RWPE1 (cell line): ENCODE results near the gene ZNF235.

Source experiments
- CTCF ChIA-PET: fragments of 350-600 bp; sonication (Branson Sonifier 250); formaldehyde crosslinking; extraction: SDS; loops from one replicate; lab custom pipeline; 2021; lab: Yijun Ruan, JAX
- POLR2A ChIA-PET: fragments of 400-600 bp; formaldehyde crosslinking; extraction: SDS; loops from one replicate; lab custom pipeline; 2020; ENCODE audit warnings: antibody characterized with exemption; ENCODE audit not compliant: low non-redundant PET; lab: Yijun Ruan, JAX
- DNase-seq: peaks from one replicate; pipeline ENCODE4 v3.0.0; 2012; ENCODE audit warnings: low spot score
- H3K27ac ChIP-seq: fragments of 450-650 bp; 2 replicates; pipeline ENCODE4 v1.5.1; 2017
- CTCF ChIP-seq: fragments of 450-650 bp; conservative IDR thresholded peaks from 2 replicates; pipeline ENCODE4 v1.5.1; 2017; ENCODE audit warnings: low read depth, mild to moderate bottlenecking

ZNF235 gene

GRCh38 chr19:44303320-44303719 is 1.5 kb downstream of the ZNF235 start:
- ChIA-PET CTCF (interaction anchor here (0.6 kb wide), 1 partner anchor 34 kb away, joined by 6 read pairs; no protein-coding TSS in a partner anchor), POLR2A (no interaction called here)
- TF ChIP-seq CTCF, result no peak
- no peak overlapping the region for H3K27ac ChIP-seq
- DNase-seq, result no peak

- POLR2A ChIA-PET, result no interaction called here
- no peak for DNase-seq
- CTCF ChIA-PET, result no interaction called here
These were observed 19.9 kb downstream of the ZNF235 start for GRCh38 chr19:44284968-44285367.

GRCh38 chr19:44282846-44283245 is 22.0 kb downstream of the ZNF235 start:
- ChIA-PET POLR2A (no interaction called here), CTCF (no interaction called here)
- H3K27ac ChIP-seq, result no peak overlapping the region
- no peak for TF ChIP-seq CTCF
- peak; percentile 38 for DNase-seq

More at GRCh38 chr19:44284968-44285367, 19.9 kb downstream of the ZNF235 start:
- no peak overlapping the region for H3K27ac ChIP-seq
- no peak for TF ChIP-seq CTCF

- CTCF ChIA-PET, result no interaction called here
- POLR2A ChIA-PET, result no interaction called here
- DNase-seq, result no peak
- TF ChIP-seq CTCF, result no peak
- no peak overlapping the region for H3K27ac ChIP-seq
These were observed 23.9 kb downstream of the ZNF235 start for GRCh38 chr19:44280916-44281315.

GRCh38 chr19:44278181-44278690 is 26.6 kb downstream of the ZNF235 start:
- CTCF ChIA-PET, result no interaction called here
- DNase-seq, result peak; percentile 34
- POLR2A ChIA-PET, result interaction anchor here (0.6 kb wide), 1 partner anchor 17 kb away, joined by 3 read pairs; no protein-coding TSS in a partner anchor
- H3K27ac ChIP-seq, result no peak overlapping the region
- no peak for TF ChIP-seq CTCF

GRCh38 chr19:44277331-44277730 is 27.5 kb downstream of the ZNF235 start:
- ChIA-PET CTCF (no interaction called here), POLR2A (no interaction called here)
- H3K27ac ChIP-seq, result no peak overlapping the region
- no peak for DNase-seq
- no peak for TF ChIP-seq CTCF
